ENCODE results near the gene SPEF2. TPM values are rescaled to one million over a fixed set of nuclear protein-coding genes. Genes with fewer than 3 reads are reported as not detected.
"Not testable (repeated sequence)": the region's sequence is repeated elsewhere in the genome, so short reads cannot be mapped to it uniquely, and the experiment has no call there.

Gene SPEF2
- total RNA-seq, 2 donors from 2014 or later: 2.4 to 7.9 TPM

DNA sequence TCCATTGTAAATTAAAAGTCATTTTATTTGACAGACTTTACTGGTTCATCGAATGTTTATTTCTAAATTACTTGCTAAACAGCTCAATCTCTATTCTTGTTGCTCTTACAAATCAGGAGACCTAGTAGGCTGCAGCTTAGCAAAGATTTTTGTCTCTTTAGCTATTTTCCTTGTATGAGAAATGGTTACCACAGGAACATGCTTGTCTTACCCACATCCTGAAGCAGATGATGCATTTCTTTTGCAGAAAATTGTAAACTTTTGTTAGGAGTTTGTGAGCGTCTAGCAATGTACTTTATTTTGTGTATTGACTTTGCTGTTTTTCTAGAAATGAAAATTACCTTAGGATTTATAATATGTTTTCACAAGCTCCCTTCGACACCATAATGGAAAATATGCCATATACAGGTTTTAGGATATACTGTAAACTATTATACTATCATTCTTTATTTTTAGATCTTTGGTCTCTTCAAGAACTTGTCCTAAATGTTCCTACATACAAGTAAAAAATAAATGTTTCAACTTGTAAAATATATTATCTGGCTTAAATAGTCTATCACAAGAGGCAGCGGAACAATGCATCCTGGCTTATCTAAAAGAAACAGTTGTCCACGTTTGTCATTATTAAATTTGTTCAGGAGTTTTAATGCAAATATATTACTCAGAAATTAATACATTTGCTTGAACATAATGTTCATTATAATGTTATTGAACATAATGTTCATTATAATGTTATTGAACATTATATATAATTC lies 54.1 kb downstream of the SPEF2 start:
- no peak for DNase-seq (ENCODE audit: low spot score)
- intact Hi-C loops (cut with DNase I): no loop called here
- TF ChIP-seq, protein P1, sequence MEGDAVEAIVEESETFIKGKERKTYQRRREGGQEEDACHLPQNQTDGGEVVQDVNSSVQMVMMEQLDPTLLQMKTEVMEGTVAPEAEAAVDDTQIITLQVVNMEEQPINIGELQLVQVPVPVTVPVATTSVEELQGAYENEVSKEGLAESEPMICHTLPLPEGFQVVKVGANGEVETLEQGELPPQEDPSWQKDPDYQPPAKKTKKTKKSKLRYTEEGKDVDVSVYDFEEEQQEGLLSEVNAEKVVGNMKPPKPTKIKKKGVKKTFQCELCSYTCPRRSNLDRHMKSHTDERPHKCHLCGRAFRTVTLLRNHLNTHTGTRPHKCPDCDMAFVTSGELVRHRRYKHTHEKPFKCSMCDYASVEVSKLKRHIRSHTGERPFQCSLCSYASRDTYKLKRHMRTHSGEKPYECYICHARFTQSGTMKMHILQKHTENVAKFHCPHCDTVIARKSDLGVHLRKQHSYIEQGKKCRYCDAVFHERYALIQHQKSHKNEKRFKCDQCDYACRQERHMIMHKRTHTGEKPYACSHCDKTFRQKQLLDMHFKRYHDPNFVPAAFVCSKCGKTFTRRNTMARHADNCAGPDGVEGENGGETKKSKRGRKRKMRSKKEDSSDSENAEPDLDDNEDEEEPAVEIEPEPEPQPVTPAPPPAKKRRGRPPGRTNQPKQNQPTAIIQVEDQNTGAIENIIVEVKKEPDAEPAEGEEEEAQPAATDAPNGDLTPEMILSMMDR (IDR thresholded peaks at IDR 0.05): no peak
- TF ChIP-seq POLR2A (IDR thresholded peaks at IDR 0.05) (no peak), POLR2AphosphoS5 (IDR thresholded peaks at IDR 0.05) (no peak)
- 72% methylated on average over 5 of the region's 5 CpGs for WGBS
- Histone ChIP-seq H3K4me3 (no peak overlapping the region), H3K9me3 (no peaks in the 10 kb centered on the region), H3K27me3 (replicated peaks; ENCODE audit: insufficient read depth) (no peaks in the 10 kb centered on the region), H3K36me3 (no peaks in the 10 kb centered on the region), H3K27ac (no peak overlapping the region), H3K4me1 (replicated peaks) (no peaks in the 10 kb centered on the region)

DNA sequence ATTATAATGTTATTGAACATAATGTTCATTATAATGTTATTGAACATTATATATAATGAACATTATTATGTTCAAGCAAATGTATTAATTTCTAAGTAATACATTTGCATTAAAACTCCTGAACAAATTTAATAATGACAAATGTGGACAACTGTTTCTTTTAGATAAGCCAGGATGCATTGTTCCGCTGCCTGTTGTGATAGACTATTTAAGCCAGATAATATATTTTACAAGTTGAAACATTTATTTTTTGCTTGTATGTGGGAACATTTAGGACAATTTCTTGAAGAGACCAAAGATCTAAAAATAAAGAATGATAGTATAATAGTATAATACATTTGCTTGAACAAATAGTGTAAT lies 54.6 kb downstream of the SPEF2 start:
- DNase-seq (ENCODE audit: low spot score); H3K27me3 ChIP-seq (replicated peaks; ENCODE audit: insufficient read depth); H3K36me3 ChIP-seq; intact Hi-C loops (cut with DNase I); H3K27ac ChIP-seq; H3K4me1 ChIP-seq (replicated peaks); H3K4me3 ChIP-seq; H3K9me3 ChIP-seq: not testable (repeated sequence)
- 85% methylated on average over 1 of the region's 1 CpG for WGBS

DNA sequence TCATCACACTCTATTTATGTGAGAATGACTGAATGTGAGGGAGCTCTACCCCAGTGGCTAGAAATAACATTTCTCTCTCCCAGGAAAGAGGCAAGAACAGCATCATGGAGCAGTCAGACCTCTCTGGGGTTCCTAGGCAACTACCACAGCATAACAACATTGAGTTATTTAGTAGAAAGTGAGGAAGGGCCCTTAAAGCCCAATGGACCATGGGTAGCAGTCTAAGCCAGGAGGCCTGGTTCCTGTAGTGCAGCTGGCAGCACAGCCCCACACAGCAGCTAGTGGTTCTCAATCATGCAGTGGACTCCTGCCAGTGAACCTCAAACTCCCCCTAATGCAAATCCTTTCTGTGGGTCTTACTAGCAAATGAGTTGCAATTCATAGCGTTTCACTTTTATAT lies 55.3 kb downstream of the SPEF2 start:
- intact Hi-C loops (cut with DNase I): no loop called here
- no peak for DNase-seq (ENCODE audit: low spot score)

DNA sequence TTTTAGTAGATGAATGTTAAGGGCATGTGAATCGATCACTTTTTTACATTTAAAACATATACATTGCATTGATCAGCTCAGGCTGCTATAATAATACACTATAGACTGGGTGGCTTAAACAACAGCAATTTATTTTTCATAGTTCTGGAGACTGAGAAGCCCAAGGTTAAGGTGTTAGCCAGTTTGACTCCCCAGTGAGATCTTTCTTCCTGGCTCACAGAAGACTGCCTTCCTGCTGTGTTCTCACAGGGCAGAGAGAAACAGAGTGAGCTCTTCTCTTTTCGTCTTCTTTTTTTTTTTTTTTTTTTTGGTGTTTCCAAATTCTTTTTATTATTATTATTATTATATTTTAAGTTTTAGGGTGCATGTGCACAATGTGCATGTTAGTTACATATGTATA lies 56.4 kb downstream of the SPEF2 start:
- Histone ChIP-seq H3K4me1 (replicated peaks) (no peaks in the 10 kb centered on the region), H3K27me3 (replicated peaks; ENCODE audit: insufficient read depth) (no peaks in the 10 kb centered on the region), H3K4me3 (no peak overlapping the region), H3K27ac (no peak overlapping the region), H3K9me3 (no peaks in the 10 kb centered on the region), H3K36me3 (no peaks in the 10 kb centered on the region)
- DNase-seq (ENCODE audit: low spot score): no peak
- 85% methylated on average over 2 of the region's 2 CpGs for WGBS
- no peak for TF ChIP-seq POLR2A (IDR thresholded peaks at IDR 0.05)
- TF ChIP-seq, protein P1 (IDR thresholded peaks at IDR 0.05): no peak
- TF ChIP-seq POLR2AphosphoS5 (IDR thresholded peaks at IDR 0.05): no peak
- intact Hi-C loops (cut with DNase I): no loop called here

More for the DNA sequence above, 55.3 kb downstream of the SPEF2 start:
- Histone ChIP-seq H3K27ac (no peak overlapping the region), H3K36me3 (no peaks in the 10 kb centered on the region), H3K27me3 (replicated peaks; ENCODE audit: insufficient read depth) (no peaks in the 10 kb centered on the region), H3K4me3 (no peak overlapping the region), H3K4me1 (replicated peaks) (no peaks in the 10 kb centered on the region), H3K9me3 (no peaks in the 10 kb centered on the region)
- TF ChIP-seq, protein P1 (IDR thresholded peaks at IDR 0.05): no peak
- TF ChIP-seq POLR2A (IDR thresholded peaks at IDR 0.05) (no peak), POLR2AphosphoS5 (IDR thresholded peaks at IDR 0.05) (no peak)
- 88% methylated on average over 1 of the region's 1 CpG for WGBS

DNA sequence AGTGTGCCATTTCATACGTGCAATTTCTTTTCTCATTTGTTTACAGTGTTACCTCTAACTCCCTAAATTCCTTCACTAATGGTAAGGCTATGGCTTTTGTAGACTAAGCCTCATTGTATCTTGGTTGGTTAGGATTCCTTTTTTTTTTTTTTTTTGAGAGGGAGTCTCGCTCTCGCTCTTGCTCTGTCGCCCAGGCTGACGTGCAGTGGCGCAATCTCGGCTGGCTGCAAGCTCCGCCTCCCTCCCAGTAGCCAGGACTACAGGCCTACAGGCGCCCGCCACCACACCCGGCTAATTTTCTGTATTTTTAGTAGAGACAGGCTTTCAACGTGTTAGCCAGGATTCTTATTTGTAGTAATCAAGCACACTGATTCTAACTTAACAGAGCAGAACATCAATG lies 57.7 kb downstream of the SPEF2 start:
- intact Hi-C loops (cut with DNase I): no loop called here
- Histone ChIP-seq H3K4me3 (no peak overlapping the region), H3K27ac (no peak overlapping the region), H3K27me3 (replicated peaks; ENCODE audit: insufficient read depth) (no peaks in the 10 kb centered on the region), H3K36me3 (no peaks in the 10 kb centered on the region), H3K9me3 (no peaks in the 10 kb centered on the region), H3K4me1 (replicated peaks) (no peaks in the 10 kb centered on the region)
- TF ChIP-seq, protein P1 (IDR thresholded peaks at IDR 0.05): no peak
- TF ChIP-seq POLR2A (IDR thresholded peaks at IDR 0.05): no peak
- TF ChIP-seq POLR2AphosphoS5 (IDR thresholded peaks at IDR 0.05): no peak
- WGBS: 97% methylated on average over 12 of the region's 12 CpGs
- DNase-seq (ENCODE audit: low spot score): no peak
